ENCODE measurements around the gene EIF1.

GRCh38 chr17:41710472-41711090 is 21.9 kb downstream of the EIF1 start:
- TF ChIP-seq CTCF (IDR thresholded peaks at IDR 0.05 in 4 of 5, conservative IDR thresholded peaks at IDR 0.05 in 1 of 5), result no peak
- TF ChIP-seq POLR2A (IDR thresholded peaks at IDR 0.05), result no peak

Measured in gastrocnemius medialis (tissue), 4 donors.